Glutamatergic neuron (in vitro differentiated cells): Measurements from ENCODE around the gene GK. TPM values are rescaled to one million over a fixed set of nuclear protein-coding genes. Genes with fewer than 3 reads are reported as not detected.

ENCODE experiments used
- DNase-seq: peaks from one replicate; pipeline ENCODE4 v3.0.0; 2022
- H3K27ac Mint-ChIP-seq: one replicate; pipeline ENCODE4 v1.8.0; 2020; ENCODE audit warnings: mild to moderate bottlenecking, mixed read lengths, inconsistent platforms; ENCODE audit not compliant: unreplicated experiment
- H3K27me3 Mint-ChIP-seq: one replicate; pipeline ENCODE4 v1.8.0; 2020; ENCODE audit warnings: mild to moderate bottlenecking, moderate library complexity, mixed read lengths, inconsistent platforms; ENCODE audit not compliant: unreplicated experiment
- H3K36me3 Mint-ChIP-seq: one replicate; pipeline ENCODE4 v1.8.0; 2020; ENCODE audit warnings: mild to moderate bottlenecking, mixed read lengths, inconsistent platforms; ENCODE audit not compliant: unreplicated experiment
- H3K4me1 Mint-ChIP-seq: one replicate; pipeline ENCODE4 v1.8.0; 2020; ENCODE audit warnings: mild to moderate bottlenecking, low read depth, mixed read lengths, inconsistent platforms; ENCODE audit not compliant: unreplicated experiment
- H3K4me3 Mint-ChIP-seq: one replicate; pipeline ENCODE4 v1.8.0; 2020; ENCODE audit warnings: mild to moderate bottlenecking, mixed read lengths, inconsistent platforms; ENCODE audit not compliant: unreplicated experiment
- H3K9me3 Mint-ChIP-seq: one replicate; pipeline ENCODE4 v1.8.0; 2020; ENCODE audit warnings: mild to moderate bottlenecking, moderate library complexity, mixed read lengths, inconsistent platforms; ENCODE audit not compliant: unreplicated experiment
- CTCF ChIP-seq: fragments of 200-600 bp; sonication (generic); IDR thresholded peaks from one replicate; pipeline ENCODE4 v1.5.0; 2021; ENCODE audit not compliant: partially characterized antibody, unreplicated experiment
- total RNA-seq: library from RNA; stranded (reverse); fragmentation: NEBNext Ultra II Directional; extraction: Animal tissue kit (Norgen Biotek cat#: 25700); gene quantifications from one replicate; pipeline ENCODE4 v1.2.1, GENCODE V29; 2021; ENCODE audit not compliant: unreplicated experiment

GK gene
- total RNA-seq, 1 donor from 2014 or later, result 2.0 TPM

- Mint-ChIP-seq H3K9me3 (no peaks in the 10 kb centered on the region), H3K27ac (no peak overlapping the region), H3K4me1 (no peaks in the 10 kb centered on the region), H3K36me3 (no peaks in the 10 kb centered on the region), H3K27me3 (no peaks in the 10 kb centered on the region), H3K4me3 (no peak overlapping the region)
- DNase-seq, result no peak
- TF ChIP-seq CTCF, result no peak
These were observed 20.0 kb downstream of the GK start for GRCh38 chrX:30673127-30673796.

GRCh38 chrX:30673884-30674598 is 20.8 kb downstream of the GK start:
- Mint-ChIP-seq H3K9me3 (no peaks in the 10 kb centered on the region), H3K27me3 (no peaks in the 10 kb centered on the region), H3K4me1 (no peaks in the 10 kb centered on the region), H3K36me3 (no peaks in the 10 kb centered on the region), H3K4me3 (no peak overlapping the region), H3K27ac (no peak overlapping the region)
- no peak for TF ChIP-seq CTCF
- DNase-seq, result no peak

- Mint-ChIP-seq H3K4me1 (no peaks in the 10 kb centered on the region), H3K36me3 (no peaks in the 10 kb centered on the region), H3K27me3 (no peaks in the 10 kb centered on the region), H3K9me3 (no peaks in the 10 kb centered on the region), H3K27ac (no peak overlapping the region), H3K4me3 (no peak overlapping the region)
- TF ChIP-seq CTCF, result no peak
- DNase-seq, result no peak
These were observed 21.6 kb downstream of the GK start for GRCh38 chrX:30674799-30675198.

- Mint-ChIP-seq H3K4me3 (no peak overlapping the region), H3K36me3 (no peaks in the 10 kb centered on the region), H3K4me1 (no peaks in the 10 kb centered on the region), H3K9me3 (no peaks in the 10 kb centered on the region), H3K27me3 (no peaks in the 10 kb centered on the region), H3K27ac (no peak overlapping the region)
- no peak for DNase-seq
- no peak for TF ChIP-seq CTCF
These were observed 26.1 kb downstream of the GK start for GRCh38 chrX:30679369-30679768.

- TF ChIP-seq CTCF, result no peak
- Mint-ChIP-seq H3K4me3 (no peak overlapping the region), H3K4me1 (no peaks in the 10 kb centered on the region), H3K27me3 (no peaks in the 10 kb centered on the region), H3K9me3 (no peaks in the 10 kb centered on the region), H3K27ac (no peak overlapping the region), H3K36me3 (no peaks in the 10 kb centered on the region)
- no peak for DNase-seq
These were observed 27.4 kb downstream of the GK start for GRCh38 chrX:30680618-30681017.
